Testis (tissue), 3 donors: ENCODE results near the gene SUFU. TPM values are rescaled to one million over a fixed set of nuclear protein-coding genes. Genes with fewer than 3 reads are reported as not detected.

ENCODE experiments used
- DNase-seq: peaks from one replicate; pipeline ENCODE4 v3.0.0-alpha.2; 2019
- H3K27ac ChIP-seq, 2 donors: fragments of 200-600 bp; sonication (generic); one replicate each; pipeline ENCODE4 v1.5.1; 2019
- H3K27me3 ChIP-seq: fragments of 200-600 bp; sonication (generic); one replicate; pipeline ENCODE4 v1.5.1; 2019
- H3K36me3 ChIP-seq: fragments of 200-600 bp; sonication (generic); one replicate; pipeline ENCODE4 v1.5.1; 2017; ENCODE audit warnings: low read depth; ENCODE audit errors: missing control alignments
- H3K4me1 ChIP-seq: fragments of 200-600 bp; sonication (generic); one replicate; pipeline ENCODE4 v1.5.1; 2019
- H3K4me3 ChIP-seq, 2 donors: fragments of 200-600 bp; sonication (generic); one replicate each; pipeline ENCODE4 v1.5.1; 2017 to 2019
- H3K9me3 ChIP-seq: fragments of 200-600 bp; sonication (generic); one replicate; pipeline ENCODE4 v1.5.1; 2017
- CTCF ChIP-seq, 3 experiments: fragments of 450-650 bp in 2 of 3; fragments of 200-600 bp in 1 of 3; sonication (generic) in 1 of 3; IDR thresholded peaks; one replicate each; pipeline ENCODE4 v1.5.1; 2016 to 2019; ENCODE audit warnings: antibody characterized with exemption in 3 of 3, mild to moderate bottlenecking in 2 of 3, moderate library complexity in 1 of 3
- POLR2A ChIP-seq: fragments of 450-650 bp; IDR thresholded peaks from one replicate; pipeline ENCODE4 v1.6.1; 2017; ENCODE audit warnings: antibody characterized with exemption, mild to moderate bottlenecking, moderate library complexity
- WGBS, 2 donors: methylation state at CpG; one replicate each; pipeline ENCODE4 v1.1.5; 2018; 5-methylcytosine and 5-hydroxymethylcytosine counted together
- intact Hi-C: fragments of 100-400 bp; cut with DNase I; formaldehyde crosslinking; loops from one replicate; pipeline ENCODE4 v1.15.1; 2023; ENCODE audit warnings: low total_unique reads
- polyA plus RNA-seq: library from polyadenylated mRNA; stranded (reverse); fragments of 350-450 nt; fragmentation: Illumina TruSeq; extraction: RNeasy Lipid Tissue Mini Kit (QIAGEN cat#74804); gene quantifications from one replicate; pipeline ENCODE4 v1.2.3, GENCODE V29; 2014; ENCODE audit warnings: low read depth, low replicate concordance; ENCODE audit not compliant: insufficient read depth
- total RNA-seq, 2 donors: library from RNA; depleted of rRNA; stranded (reverse); fragments of >200 nt; gene quantifications; one replicate each; pipeline ENCODE4 v1.2.3, GENCODE V29; 2016

The SUFU gene
- total and polyA plus RNA-seq, 3 donors from 2014 or later: 16.5 to 28.4 (median 22.9) TPM

- DNase-seq: no peak
- no peak overlapping the region for H3K4me3 ChIP-seq
- no peaks in the 10 kb centered on the region for H3K9me3 ChIP-seq
- no peaks in the 10 kb centered on the region for H3K27me3 ChIP-seq
- peak overlapping the region in 1 of 2 donors; percentile 56 for H3K27ac ChIP-seq
- intact Hi-C loops: no loop called here
- TF ChIP-seq CTCF (IDR thresholded peaks at IDR 0.05) (no peak), POLR2A (no peak)
- no peaks in the 10 kb centered on the region for H3K36me3 ChIP-seq
- WGBS, 2 donors: 34 to 47% methylated on average over 7 of the region's 7 CpGs
- peaks cover 38% of the 10 kb centered on the region for H3K4me1 ChIP-seq
These were observed 96.0 kb downstream of the SUFU start for GRCh38 chr10:102599565-102600327.

GRCh38 chr10:102600816-102601215 is 97.0 kb downstream of the SUFU start:
- peaks cover 38% of the 10 kb centered on the region for H3K4me1 ChIP-seq
- H3K27ac ChIP-seq: no peak overlapping the region
- no peaks in the 10 kb centered on the region for H3K9me3 ChIP-seq
- intact Hi-C loops: no loop called here
- no peak for DNase-seq
- no peaks in the 10 kb centered on the region for H3K27me3 ChIP-seq
- TF ChIP-seq POLR2A (no peak), CTCF (IDR thresholded peaks at IDR 0.05) (no peak)
- no peaks in the 10 kb centered on the region for H3K36me3 ChIP-seq
- no peak overlapping the region for H3K4me3 ChIP-seq
- 88 to 94% methylated on average over 5 to 6 of the region's 6 CpGs for WGBS, 2 donors

- no peak overlapping the region for H3K4me3 ChIP-seq
- intact Hi-C loops: no loop called here
- 86 to 89% methylated on average over 9 of the region's 9 CpGs for WGBS, 2 donors
- no peaks in the 10 kb centered on the region for H3K27me3 ChIP-seq
- peak overlapping the region; percentile 19 to 59 for H3K27ac ChIP-seq
- TF ChIP-seq POLR2A (no peak), CTCF (IDR thresholded peaks at IDR 0.05) (no peak)
- H3K4me1 ChIP-seq: peaks cover 36% of the 10 kb centered on the region
- DNase-seq: no peak
- H3K9me3 ChIP-seq: no peaks in the 10 kb centered on the region
- H3K36me3 ChIP-seq: no peaks in the 10 kb centered on the region
These were observed 97.9 kb downstream of the SUFU start for GRCh38 chr10:102601639-102602038.

- Histone ChIP-seq H3K9me3 (no peaks in the 10 kb centered on the region), H3K36me3 (no peaks in the 10 kb centered on the region), H3K27me3 (no peaks in the 10 kb centered on the region), H3K4me1 (peaks cover 28% of the 10 kb centered on the region), H3K4me3 (no peak overlapping the region), H3K27ac (peak overlapping the region; percentile 19 to 59)
- intact Hi-C loops: no loop called here
- TF ChIP-seq POLR2A (no peak), CTCF (IDR thresholded peaks at IDR 0.05) (no peak)
- 57 to 73% methylated on average over 4 of the region's 4 CpGs for WGBS, 2 donors
- peak; percentile 51 for DNase-seq
These were observed 98.7 kb downstream of the SUFU start for GRCh38 chr10:102602272-102603045.
